Islet of Langerhans (tissue), 1 donor: ENCODE data around the gene INPP4A.

Experiments
- FAIRE-seq: peaks from one replicate; lab custom pipeline; 2011; peaks lifted over from hg19 to GRCh38; lab: Jason Lieb, UNC

Gene INPP4A

DNA sequence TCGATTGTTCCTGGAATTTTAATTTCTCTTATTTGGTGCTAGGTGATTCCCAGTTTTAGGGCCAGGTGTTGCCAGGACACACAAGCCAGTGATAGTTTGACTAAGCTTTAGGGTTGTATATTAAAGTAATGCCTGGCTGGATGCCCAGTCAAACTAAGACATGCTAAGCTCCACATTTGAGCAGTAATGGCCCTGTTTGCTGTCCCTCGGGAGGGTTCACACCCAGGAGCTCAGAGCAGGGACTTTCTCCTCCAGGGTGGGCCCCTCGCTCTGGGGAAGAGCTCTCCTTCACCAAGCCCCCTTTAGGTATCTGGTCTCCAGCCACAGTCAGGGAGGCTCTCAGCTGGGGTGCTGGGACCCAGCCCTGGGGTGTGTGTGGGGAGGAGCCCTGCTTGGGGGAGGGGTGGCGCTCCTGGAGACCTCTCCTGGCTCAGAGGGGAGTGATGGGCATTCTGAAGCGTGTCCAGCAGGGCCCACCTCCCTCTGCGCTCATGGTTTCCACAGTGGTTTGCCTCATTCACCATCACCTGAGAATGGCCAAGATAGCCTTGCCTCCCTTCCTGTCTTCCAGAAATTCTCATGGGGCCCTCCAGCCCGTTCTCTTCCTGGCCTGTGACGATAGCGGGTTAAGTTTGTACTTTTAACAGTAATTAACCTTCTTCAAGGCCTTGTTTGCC, 31.7 kb downstream of the INPP4A start:
- FAIRE-seq, result peak; percentile 62

- no peak for FAIRE-seq
These were observed 32.4 kb downstream of the INPP4A start for GRCh38 chr2:98477036-98477435.

DNA sequence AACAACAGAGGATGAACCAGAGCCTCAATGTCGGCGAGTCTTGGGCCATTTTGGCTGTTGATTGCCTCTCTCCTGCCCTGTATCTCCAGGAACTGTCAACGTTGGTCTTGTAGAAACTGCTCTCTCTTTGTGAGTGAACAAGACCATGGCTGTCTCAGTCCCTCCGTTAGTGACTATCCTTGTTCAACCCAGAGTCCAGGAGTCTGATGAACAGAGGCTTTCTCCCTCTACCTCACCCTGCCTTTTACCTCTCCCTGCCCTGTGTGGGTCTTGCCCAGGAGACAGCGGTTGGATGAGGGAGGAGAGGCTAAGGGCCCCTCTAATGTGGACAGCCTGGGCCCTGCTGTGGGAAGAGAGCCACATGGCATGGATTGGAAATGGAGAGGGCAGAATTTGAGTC, 32.8 kb downstream of the INPP4A start:
- no peak for FAIRE-seq

DNA sequence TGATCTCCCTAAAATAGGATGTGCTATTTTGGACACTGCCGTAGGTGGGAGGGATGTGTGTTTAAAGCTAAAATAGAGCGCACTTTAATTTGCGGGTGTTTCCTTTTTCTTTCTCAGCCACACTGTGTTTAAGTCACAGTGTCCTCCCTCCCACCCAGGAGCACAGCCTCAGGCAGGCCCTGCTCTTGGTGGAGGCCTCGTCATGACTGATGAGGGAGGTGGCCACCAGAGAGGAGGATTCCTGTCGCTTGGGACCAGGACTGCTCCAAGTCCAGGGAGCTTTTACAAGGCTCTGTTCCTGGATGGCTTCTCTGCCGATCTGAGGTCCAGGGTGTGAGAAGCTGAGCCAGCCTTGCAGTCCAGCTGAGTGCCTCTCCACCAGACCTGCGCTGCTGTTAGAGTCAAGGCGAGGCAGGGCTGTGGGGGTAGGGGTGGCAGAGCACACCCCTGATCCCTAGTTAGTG, 33.5 kb downstream of the INPP4A start:
- no peak for FAIRE-seq

DNA sequence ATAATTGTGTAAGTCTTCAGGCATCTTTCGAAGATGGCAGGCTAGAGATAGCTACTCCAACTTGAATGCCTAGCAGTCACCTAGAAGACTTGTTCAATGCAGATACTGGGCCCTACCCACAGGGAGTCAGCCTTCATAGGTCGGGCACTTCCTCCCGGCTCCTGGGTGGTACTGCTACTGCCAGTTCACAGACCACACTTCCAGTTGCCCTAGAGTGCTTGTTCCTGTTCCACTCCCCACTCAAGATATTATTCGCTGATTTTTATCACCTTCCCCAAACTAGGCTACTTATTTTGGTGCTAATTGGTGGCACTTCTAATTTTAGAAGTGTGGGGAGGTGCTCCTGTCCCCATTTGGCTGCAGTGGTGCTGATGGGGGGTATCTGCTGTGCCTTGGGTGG, 34.2 kb downstream of the INPP4A start:
- no peak for FAIRE-seq

DNA sequence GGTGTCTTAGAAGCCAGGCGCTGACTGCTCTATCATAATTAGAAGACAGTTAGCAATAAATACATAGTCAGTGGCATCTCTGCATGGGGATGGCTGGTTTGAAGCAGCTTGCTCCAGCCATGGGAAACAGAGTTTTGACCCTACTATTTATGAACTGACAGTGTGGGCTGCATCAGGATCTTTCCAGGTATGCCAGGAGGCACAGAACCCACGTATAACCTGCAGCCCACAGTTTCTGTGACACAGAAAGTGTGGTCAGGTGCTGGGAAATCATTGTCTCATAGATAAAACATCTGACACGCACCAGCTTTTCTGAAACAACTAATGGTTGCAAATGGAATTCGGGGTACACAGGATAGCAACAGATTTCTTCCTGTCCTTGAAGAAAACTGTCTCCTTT, 34.7 kb downstream of the INPP4A start:
- no peak for FAIRE-seq

GRCh38 chr2:98479959-98480524, 35.4 kb downstream of the INPP4A start:
- FAIRE-seq, result no peak

- FAIRE-seq, result no peak
These were observed 35.9 kb downstream of the INPP4A start for GRCh38 chr2:98480598-98480997.

DNA sequence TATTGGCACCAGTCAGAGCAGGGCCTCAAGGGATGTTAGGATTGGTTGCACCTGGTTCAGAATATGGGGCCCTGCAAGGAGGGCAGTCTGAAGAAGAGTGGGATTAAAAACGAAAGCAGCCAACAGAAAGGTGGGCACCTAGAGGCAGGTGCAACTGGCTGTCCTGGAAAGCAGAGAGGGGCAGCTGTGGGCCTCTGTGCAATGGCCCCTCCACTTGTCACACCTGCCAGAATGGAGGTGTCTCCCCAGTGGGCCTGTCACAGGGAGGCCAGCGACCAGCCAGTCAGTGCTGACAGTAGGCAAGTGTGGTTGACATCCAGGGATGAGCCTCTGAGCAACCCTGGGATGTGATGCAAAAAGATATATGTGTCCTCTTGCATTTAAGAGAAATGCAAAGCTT, 37.7 kb downstream of the INPP4A start:
- no peak for FAIRE-seq

DNA sequence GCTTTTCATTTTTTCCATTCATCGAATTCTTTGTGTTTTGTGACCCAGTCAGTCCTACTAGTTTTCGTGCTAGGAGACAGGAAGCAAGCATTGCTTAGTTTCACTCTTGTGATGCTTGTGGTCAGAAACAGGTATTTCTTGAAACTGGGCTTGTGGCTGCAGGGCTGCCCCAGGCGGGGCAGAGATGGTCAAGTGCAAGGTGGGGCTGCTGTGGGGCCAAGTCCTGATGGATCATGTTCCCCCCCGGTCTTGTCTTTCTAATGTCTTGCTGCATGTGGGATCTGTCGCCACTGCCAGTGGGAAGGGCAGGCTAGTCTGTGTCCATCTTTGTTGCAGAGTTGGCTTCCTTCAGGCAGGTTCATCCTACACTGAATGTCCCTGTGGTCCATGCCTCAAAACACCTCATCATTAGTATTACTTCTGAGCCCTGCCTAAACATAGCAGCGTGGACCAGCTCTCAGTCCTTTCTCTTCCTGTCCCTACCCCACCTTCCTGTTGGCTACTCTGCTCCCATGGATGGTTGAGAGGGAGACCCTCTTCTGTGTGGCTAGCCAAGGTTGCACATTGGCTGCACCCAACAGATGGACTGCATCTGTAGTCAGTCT, 38.7 kb downstream of the INPP4A start:
- no peak for FAIRE-seq

DNA sequence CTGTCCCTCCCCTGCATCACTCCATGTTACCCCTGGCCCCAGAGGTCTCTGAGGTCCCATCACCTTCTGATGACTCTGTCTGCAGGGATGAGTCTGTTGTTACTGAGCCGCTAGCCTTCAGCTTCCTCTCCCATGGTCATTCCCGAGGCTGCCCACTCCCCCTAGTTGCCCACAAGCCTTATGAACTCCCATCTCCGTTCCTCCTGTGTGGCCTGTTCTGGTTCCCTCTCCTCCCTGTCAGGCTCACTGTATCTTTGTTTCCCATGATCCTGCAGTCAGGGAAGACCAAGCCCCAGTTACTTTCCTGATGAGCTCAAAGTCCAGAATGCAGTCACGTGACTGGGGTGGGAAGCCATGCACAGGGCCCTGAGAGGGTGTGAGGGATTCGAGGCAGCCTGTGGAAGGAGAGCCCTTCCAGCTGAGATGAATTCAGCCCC, 39.5 kb downstream of the INPP4A start:
- FAIRE-seq, result no peak

DNA sequence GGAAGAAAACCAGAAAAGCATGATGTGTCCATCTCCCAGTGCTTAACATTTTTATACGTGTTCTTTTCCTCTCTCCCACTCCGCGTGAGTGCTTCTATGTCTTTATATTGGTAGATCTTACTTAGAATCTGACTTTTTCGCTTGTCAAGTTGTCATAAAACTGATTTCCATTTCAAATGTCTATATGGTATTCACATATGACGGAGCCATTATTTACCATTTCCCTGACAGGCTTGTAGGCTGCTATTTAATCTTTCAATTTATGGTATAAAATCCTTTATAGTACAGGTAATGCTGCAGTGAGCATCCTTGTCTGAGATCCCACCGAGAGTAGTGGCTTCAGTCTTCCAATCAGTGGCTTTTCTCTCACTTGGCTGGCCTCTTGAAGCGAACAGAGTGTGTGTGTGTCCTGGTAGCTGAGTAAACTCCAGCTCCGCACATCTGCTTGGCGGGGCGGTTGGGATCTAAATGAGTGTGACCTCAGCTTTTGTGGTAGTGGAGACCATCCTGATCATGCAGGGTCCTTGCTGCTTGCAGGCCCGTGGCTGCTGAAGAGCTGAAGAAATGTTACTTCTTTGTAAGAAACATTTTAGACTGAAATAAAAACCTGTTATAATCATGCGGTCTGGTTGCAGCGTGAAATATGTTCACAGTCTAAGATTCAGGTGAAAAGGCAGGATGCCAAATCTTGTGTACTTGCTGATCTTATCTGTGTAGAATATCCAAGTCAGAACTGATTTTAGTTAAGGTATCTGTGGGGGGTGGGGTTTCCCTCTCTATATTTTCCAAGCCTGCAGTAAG, 40.2 kb downstream of the INPP4A start:
- no peak for FAIRE-seq

- no peak for FAIRE-seq
These were observed 40.7 kb downstream of the INPP4A start for GRCh38 chr2:98485453-98485755.

DNA sequence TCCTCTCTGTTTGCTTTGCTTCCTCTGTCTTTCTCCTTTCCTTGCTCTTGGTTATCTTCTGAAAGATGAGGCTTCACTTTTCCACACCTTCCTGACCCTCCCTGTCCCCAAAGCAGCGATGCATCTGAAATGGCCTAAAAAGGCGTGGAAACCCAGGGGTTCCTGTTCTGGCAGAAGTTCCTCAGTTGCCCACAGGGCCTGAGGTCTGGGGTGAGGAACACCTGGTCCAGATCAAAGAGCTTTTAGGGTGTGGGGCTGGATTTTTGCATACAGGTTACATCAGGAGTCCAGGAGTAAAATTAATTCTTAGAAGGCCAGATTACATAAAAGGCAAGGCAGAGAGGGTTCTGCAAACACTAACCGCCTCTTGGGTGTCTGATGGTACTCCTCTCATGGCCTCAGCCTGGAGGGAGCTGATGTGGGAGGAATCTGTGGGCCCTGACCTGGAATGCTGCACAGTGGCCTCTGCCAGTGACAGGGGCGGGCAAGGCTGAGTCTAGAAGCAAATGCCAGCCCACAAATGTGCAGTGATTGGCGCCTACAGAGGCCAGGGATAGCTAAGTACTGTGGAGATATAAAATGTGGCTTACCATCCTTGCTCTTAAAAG, 41.8 kb downstream of the INPP4A start:
- no peak for FAIRE-seq

DNA sequence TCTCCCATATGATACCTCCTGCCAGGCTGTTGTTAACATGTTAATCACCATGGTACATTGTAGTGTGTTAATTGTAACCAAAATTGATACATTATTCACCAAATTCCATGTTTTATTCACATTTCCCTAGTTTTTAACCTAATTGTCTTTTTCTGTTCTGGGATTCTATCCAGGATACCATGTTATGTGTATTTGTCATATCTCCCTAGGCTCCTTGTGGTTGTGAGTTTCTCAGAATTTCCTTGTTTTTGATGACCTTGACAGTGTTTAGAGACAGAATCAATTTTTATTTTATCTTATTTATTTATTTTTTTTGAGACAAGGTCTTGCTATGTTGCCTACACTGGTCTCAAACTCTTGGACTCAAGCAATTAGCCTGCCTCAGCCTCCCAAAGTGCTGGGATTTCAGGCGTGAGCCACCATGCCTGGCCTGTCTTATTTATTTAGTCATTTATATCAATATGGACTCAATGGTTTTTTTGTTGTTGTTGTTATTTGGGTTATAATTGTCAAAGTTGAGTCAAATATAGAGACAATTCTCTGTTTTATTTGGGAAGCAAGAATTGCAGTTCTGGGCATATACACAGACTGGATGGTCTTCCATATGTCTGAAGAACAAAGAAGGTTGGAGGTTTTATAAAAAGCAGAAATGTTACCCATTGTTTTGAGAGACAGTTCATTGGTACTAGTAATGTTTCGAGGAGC, 42.6 kb downstream of the INPP4A start:
- no peak for FAIRE-seq

DNA sequence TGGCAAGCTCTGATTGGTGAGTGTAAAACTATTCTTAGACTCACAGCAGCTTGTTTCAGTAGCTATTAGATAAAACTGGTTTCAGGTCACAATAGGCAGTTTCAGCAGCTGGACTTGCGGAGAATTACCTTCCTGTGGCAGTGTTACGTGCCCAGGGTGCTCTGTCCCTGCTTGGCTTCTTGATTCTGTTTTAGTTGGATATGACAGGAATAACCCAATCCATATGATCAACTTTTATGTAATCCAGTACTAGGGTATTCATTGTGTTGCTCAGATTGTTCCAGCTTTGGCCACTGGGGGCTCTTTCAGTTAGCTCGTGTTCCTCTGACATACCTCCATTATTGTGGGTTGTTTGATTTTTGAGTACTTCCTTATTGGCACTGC, 43.1 kb downstream of the INPP4A start:
- no peak for FAIRE-seq

GRCh38 chr2:98488252-98488651, 43.6 kb downstream of the INPP4A start:
- FAIRE-seq, result no peak

GRCh38 chr2:98489486-98489885, 44.8 kb downstream of the INPP4A start:
- FAIRE-seq, result no peak

DNA sequence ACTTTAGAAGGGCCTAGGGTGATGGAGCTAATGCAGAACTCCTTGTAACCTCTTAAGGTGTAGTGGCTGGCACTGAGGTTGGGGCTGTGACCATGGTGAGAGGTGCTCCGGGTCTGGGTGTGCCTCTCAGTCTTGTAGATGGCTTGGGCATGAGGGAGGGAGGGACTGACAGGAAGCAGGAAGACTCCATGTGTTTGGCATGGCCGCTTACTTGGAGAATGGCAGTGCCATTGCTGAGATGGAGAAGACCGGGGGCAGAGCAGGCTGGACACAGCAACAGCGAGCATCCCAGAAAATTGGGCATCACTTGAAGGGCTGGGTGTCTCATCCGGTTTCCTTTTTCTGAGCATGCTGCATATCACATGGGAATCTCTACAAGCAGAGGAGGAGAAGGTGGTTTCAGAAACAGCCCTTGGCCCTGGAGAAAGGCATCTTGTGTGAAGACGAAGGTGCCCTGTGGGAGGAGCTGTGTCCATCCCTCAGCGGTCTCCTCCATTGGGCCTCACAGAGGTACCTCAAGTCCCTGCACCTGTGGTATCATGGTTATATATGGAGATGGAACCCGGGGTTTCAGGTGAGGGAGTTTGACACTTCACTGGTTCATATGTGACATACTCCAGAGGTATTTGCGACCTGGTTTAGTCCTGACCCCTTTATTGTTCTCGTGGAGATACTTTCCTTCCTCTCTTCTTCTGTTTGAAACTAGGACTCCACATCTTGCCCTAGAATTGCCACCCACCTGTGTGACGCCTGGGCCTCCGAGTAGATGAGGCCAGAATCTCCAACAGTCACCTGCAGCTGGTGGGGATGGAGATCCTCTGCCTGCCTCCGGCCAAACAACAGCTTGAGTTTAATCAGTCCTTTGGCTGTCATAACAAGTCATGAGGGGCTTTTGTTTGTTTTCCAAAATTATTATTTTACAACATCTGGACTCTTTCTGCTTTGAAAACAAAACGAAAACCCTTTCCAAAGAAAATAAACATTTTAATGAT, 45.6 kb downstream of the INPP4A start:
- no peak for FAIRE-seq

DNA sequence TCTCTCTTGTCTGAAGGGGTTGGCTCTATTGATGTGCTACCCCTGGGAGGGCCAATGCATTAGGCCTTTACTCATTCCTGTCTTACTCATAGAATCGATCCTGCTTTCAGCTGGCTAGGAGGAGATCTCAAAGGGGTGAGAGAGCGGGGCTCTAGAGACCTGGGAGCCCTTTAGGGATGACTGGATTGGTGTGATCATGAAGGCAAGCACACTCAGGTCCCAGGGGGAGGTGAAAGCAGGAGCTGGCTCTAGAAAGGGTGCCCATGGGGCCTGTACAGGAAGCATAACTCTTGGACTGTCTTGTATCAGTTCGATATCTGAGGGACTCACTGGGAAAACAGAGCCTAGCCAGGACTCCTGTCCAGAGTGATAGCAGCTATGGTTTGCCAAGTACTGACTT, 47.8 kb downstream of the INPP4A start:
- no peak for FAIRE-seq

DNA sequence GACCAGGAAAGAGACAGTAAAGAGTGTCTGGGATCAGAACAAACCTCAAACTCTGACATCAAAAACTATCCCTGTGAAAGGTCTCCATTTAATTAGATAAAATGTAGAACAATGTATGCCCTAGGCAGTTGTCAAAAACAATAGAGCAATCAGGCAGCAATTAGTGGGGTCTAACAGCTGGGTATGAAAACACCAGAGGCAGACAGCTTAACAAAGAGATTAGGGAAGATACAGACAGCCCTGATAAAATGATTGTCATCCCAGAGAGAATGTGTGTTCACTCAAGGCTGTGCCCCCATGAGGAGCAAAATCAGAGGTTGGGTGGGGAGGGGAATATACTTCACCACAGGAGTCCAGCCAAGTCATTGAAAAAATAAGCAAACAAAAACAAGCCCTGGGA, 50.0 kb downstream of the INPP4A start:
- FAIRE-seq, result no peak
